ENCODE results near the gene USP34.
"Not testable (repeated sequence)": the region's sequence is repeated elsewhere in the genome, so short reads cannot be mapped to it uniquely, and the experiment has no call there.

USP34 gene

GRCh38 chr2:61470965-61471904 is at the start of gene USP34:
Gene USP34, minus strand, starts transcription at chr2:61471087. Its CDS starts 395 bp downstream, at chr2:61470692.
- peak; percentile 60 for DNase-seq (ENCODE audit: low read depth)

GRCh38 chr2:61520261-61520660 is 49.4 kb upstream of the USP34 start:
- DNase-seq (ENCODE audit: low read depth): no peak

- DNase-seq (ENCODE audit: low read depth): no peak
Observed at GRCh38 chr2:61512768-61513398, 42.0 kb upstream of the USP34 start.

GRCh38 chr2:61510674-61511671 is 40.1 kb upstream of the USP34 start:
- DNase-seq (ENCODE audit: low read depth): no peak

GRCh38 chr2:61504949-61505348 is 34.1 kb upstream of the USP34 start:
- no peak for DNase-seq (ENCODE audit: low read depth)

- DNase-seq (ENCODE audit: low read depth): no peak
Observed at GRCh38 chr2:61499060-61499459, 28.2 kb upstream of the USP34 start.

- DNase-seq (ENCODE audit: low read depth): no peak
Observed at GRCh38 chr2:61493523-61493942, 22.6 kb upstream of the USP34 start.

- DNase-seq (ENCODE audit: low read depth): no peak
Observed at GRCh38 chr2:61492476-61492875, 21.6 kb upstream of the USP34 start.

GRCh38 chr2:61485281-61485680 is 14.4 kb upstream of the USP34 start:
- DNase-seq (ENCODE audit: low read depth): no peak

- no peak for DNase-seq (ENCODE audit: low read depth)
Observed at GRCh38 chr2:61478086-61478485, 7.2 kb upstream of the USP34 start.

GRCh38 chr2:61476929-61477589 is 6.2 kb upstream of the USP34 start:
- not testable (repeated sequence) for DNase-seq (ENCODE audit: low read depth)

- no peak for DNase-seq (ENCODE audit: low read depth)
Observed at GRCh38 chr2:61471905-61472805, 1.3 kb upstream of the USP34 start.

GRCh38 chr2:61470122-61470951 is 550 bp downstream of the USP34 start:
- no peak for DNase-seq (ENCODE audit: low read depth)

- no peak for DNase-seq (ENCODE audit: low read depth)
Observed at GRCh38 chr2:61469424-61470121, 1.3 kb downstream of the USP34 start.

GRCh38 chr2:61468231-61468630 is 2.7 kb downstream of the USP34 start:
- not testable (repeated sequence) for DNase-seq (ENCODE audit: low read depth)

- DNase-seq (ENCODE audit: low read depth): no peak
Observed at GRCh38 chr2:61465045-61465444, 5.8 kb downstream of the USP34 start.

- no peak for DNase-seq (ENCODE audit: low read depth)
Observed at GRCh38 chr2:61463769-61464475, 7.0 kb downstream of the USP34 start.

- no peak for DNase-seq (ENCODE audit: low read depth)
Observed at GRCh38 chr2:61461404-61461803, 9.5 kb downstream of the USP34 start.

Measured in HS-27A (cell line).